Dedifferentiated amniotic fluid mesenchymal stem cell (primary cell): Measurements from ENCODE around the gene TNFRSF11A.

Experiments used
- DNase-seq: peaks from one replicate; pipeline ENCODE4 v3.0.0-alpha.2; 2016; ENCODE audit errors: extremely low spot score

The TNFRSF11A gene

DNA sequence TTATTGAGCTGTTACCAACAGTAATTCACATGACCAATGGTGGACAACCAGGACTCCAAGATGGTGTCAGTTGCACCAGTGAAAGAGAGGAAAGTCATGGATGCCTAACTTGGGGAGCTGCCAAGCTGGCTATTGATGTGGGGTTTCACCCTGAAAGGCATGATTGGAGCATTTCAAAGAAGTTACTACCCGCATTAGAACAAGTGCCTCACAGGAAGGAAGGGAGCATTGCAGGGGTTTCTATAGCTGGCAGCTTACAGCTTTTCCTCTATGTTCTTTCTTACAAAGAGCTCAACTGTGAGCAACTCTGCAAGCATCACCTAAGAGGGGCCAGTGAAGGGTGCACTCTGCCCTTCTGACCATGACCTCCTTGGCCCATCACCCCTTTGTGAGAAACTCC, 93.1 kb downstream of the TNFRSF11A start:
- DNase-seq, result no peak

DNA sequence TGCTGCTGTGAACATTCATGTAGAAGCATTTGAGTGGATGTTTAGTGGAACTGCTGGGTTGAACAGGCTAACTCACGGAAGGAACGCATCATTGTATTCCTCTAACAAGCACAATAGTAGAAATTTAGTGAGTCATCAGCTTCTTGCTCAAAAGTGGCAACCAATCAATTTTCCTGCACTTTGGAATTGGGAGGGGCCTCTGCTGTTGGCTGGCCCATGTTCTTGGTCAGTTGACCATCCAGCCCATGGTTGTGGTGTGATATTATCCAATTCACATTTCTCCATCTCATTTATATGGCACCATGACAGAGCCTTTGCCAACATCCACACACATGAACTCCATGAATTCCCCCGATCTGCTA, 95.0 kb downstream of the TNFRSF11A start:
- no peak for DNase-seq

- peak; percentile 32 for DNase-seq
Observed at GRCh38 chr18:62420513-62421209, 95.6 kb downstream of the TNFRSF11A start.

DNA sequence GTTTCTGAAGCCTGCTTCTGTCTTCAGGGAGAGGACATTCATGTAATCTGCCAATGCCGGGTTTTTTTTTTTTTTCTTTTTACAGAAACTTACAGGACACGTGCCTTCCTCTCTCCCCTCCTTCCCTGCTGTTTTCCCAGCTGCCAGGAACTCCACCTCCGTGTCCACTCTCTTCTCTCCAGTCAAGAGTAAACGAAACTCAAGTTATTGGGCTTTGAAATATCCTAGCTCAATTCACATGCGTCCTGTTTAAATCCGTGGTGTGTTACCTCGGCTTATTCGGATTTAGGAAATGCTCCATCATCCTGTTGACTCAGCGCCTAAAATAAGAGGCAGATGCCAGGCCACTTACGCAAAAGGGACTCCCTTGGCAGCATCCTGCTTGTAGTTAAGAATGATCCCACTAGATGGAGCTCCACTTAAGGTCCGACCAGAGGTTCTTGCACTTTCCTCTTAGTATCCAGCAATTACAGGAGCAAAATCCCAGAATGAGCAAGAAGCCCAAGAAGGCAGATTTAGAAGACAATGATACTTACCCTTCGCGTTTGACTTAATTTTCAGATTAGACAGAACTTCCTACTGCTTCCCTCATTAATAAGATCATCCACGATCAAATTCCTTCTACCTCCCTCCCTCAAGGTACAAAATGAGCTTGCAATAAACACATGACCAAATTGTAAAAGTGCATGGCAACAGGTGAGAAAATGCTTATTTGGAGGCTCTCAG, 100.5 kb downstream of the TNFRSF11A start:
- peak; percentile 98 for DNase-seq

DNA sequence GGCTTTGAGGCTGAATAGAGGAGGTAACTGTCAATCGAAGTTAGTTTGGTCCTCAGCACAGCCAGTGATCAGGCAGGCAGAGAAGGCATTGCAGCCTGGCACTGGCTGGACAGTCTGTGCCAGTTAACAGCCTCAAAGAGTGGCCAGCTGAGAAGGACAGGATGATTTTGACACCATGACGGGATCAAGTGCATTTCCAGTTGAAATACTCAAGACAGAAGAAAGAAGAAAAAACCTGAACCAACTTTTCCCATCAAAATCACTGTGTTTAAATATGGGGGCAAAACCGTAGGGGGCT, 101.0 kb downstream of the TNFRSF11A start:
- no peak for DNase-seq

DNA sequence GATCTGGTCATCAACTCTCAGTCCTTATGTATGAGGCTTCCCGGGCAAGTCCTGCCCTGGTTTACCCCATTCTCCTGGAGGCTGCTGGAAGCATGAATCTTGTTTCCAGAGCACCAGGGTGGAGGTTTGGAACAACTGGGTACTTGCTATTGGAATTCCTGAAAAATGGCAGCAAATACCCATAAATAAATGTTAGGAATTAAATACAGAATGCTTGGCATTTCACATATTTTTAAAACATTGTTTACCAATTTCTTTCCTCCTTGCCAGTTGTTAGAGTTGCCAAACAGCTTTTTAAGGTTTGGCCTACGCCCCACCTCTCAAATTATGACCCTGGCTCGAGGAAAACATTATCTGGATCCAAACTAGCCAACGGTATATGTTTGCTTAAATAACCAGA, 107.1 kb downstream of the TNFRSF11A start:
- no peak for DNase-seq

GRCh38 chr18:62434798-62435197, 109.7 kb downstream of the TNFRSF11A start:
- no peak for DNase-seq

- DNase-seq, result no peak
Observed at GRCh38 chr18:62435435-62436031, 110.4 kb downstream of the TNFRSF11A start.

- DNase-seq, result no peak
Observed at GRCh38 chr18:62436636-62437234, 111.6 kb downstream of the TNFRSF11A start.

GRCh38 chr18:62437235-62438017, 112.3 kb downstream of the TNFRSF11A start:
- DNase-seq, result peak; percentile 60

GRCh38 chr18:62438018-62438329, 112.9 kb downstream of the TNFRSF11A start:
- DNase-seq, result no peak

GRCh38 chr18:62438402-62438801, 113.3 kb downstream of the TNFRSF11A start:
- no peak for DNase-seq

- no peak for DNase-seq
Observed at GRCh38 chr18:62438866-62439265, 113.8 kb downstream of the TNFRSF11A start.
